ENCODE measurements around the gene TXNIP. TPM values are rescaled to one million over a fixed set of nuclear protein-coding genes. Genes with fewer than 3 reads are reported as not detected.
A peak's percentile ranks its signal among the peaks of the same experiment; 100 is the strongest.

The TXNIP gene
- total and polyA plus RNA-seq, 2 of the 4 experiments (the other 2 are of a cell fraction): 36.4 to 77.2 TPM

GRCh38 chr1:146032631-146033219, 36.3 kb upstream of the TXNIP start:
- H2AK5ac ChIP-seq (ENCODE audit: low read depth, low read length): no peak overlapping the region
- H4K91ac ChIP-seq (ENCODE audit: insufficient read depth, low read depth, low read length): no peak overlapping the region
- no peak overlapping the region for H2BK120ac ChIP-seq (ENCODE audit: low read depth, low read length)
- H3K79me1 ChIP-seq (ENCODE audit: low read depth in 1 of 2, low read length in 2 of 2): no peaks in the 10 kb centered on the region
- in situ Hi-C loops (cut with MboI; ENCODE audit: low sequenced_read_pairs) (no loop called here), dilution Hi-C loops (cut with HindIII; ENCODE audit: low sequenced_read_pairs, unreplicated experiment) (no loop called here), intact Hi-C loops (cut with micrococcal nuclease) (no loop called here)
- no peak overlapping the region for H3K4ac ChIP-seq (ENCODE audit: low read depth, low read length)
- H2AFZ ChIP-seq (replicated peaks; ENCODE audit: low read length, poor library complexity): no peak overlapping the region
- H3K27ac ChIP-seq (ENCODE audit: insufficient read depth, low read length): no peak overlapping the region
- peaks cover 3% of the 10 kb centered on the region; the same call in 1 of the 2 replicates for H3K9me1 ChIP-seq (ENCODE audit: insufficient read depth, low read length)
- no peak overlapping the region for H3K23ac ChIP-seq (ENCODE audit: low read depth, low read length)
- H4K8ac ChIP-seq (ENCODE audit: low read depth in 2 of 2, low read length in 2 of 2): peak overlapping the region in 1 of 2 experiments; percentile 53; a peak in 2 of 4 replicates
- no peak overlapping the region for H3K56ac ChIP-seq (ENCODE audit: extremely low read depth, insufficient read depth, low read length)
- H2BK15ac ChIP-seq (ENCODE audit: low read depth, low read length): no peak overlapping the region
- POLR2A ChIA-PET (ENCODE audit: unreplicated experiment): no interaction called here
- H2BK20ac ChIP-seq (ENCODE audit: low read depth, low read length): no peak overlapping the region
- H3K14ac ChIP-seq (replicated peaks; ENCODE audit: low read depth, low read length): no peak overlapping the region
- H3K4me3 ChIP-seq (ENCODE audit: insufficient read depth, low read depth, low read length): no peak overlapping the region
- BruUV-seq (replicated peaks): no TSS peak
- WGBS, 2 experiments (ENCODE audit: extremely low coverage in 2 of 2, insufficient read length in 1 of 2): 100% methylated on average over 2 of the region's 6 CpGs; no CpG with 5 or more reads in 1 of the 2 experiments
- no peak overlapping the region for H4K5ac ChIP-seq (ENCODE audit: low read depth, low read length)
- H3K9me3 ChIP-seq (ENCODE audit: control insufficient read depth, insufficient read depth, low read length): no peaks in the 10 kb centered on the region
- no peaks in the 10 kb centered on the region for H3K36me3 ChIP-seq (ENCODE audit: control insufficient read depth, insufficient read depth, low read length)
- ATAC-seq (ENCODE audit: low read depth) (no peak), DNase-seq (peak; percentile 47)
- H3K4me1 ChIP-seq (ENCODE audit: control insufficient read depth, insufficient read depth, low read length): no peaks in the 10 kb centered on the region
- no peak overlapping the region for H2BK5ac ChIP-seq (ENCODE audit: low read depth, low read length, poor library complexity, severe bottlenecking)
- no peak overlapping the region for H3K9ac ChIP-seq (ENCODE audit: low read depth, low read length)
- H4K20me1 ChIP-seq (ENCODE audit: insufficient read depth, low read length): peaks cover 6% of the 10 kb centered on the region; the same call in 1 of the 2 replicates
- CTCF ChIA-PET: interaction anchor here (0.8 to 1.6 kb wide), 7 partner anchors 11 to 188 kb away, joined by 3 to 10 read pairs (median 4); partner anchors contain the start of genes HJV and NUDT17
- H3K27me3 ChIP-seq (ENCODE audit: control insufficient read depth, insufficient read depth, low read length): no peaks in the 10 kb centered on the region
- no peak overlapping the region for H3K18ac ChIP-seq (ENCODE audit: low read depth, low read length)
- H2AK9ac ChIP-seq (replicated peaks; ENCODE audit: low read depth, low read length, poor library complexity): no peak overlapping the region
- TF ChIP-seq RAD21 (IDR thresholded peaks at IDR 0.05; ENCODE audit: low read length) (peak; percentile 36), MXI1 (IDR thresholded peaks at IDR 0.05; ENCODE audit: borderline replicate concordance, low read depth, low read length) (no peak), POLR2A (IDR thresholded peaks at IDR 0.05; ENCODE audit: low read depth, low read length) (no peak), SMC3 (IDR thresholded peaks at IDR 0.05; ENCODE audit: low read depth, low read length) (0 out of 2 replicates have a peak, but pooled peaks have one; percentile 6)
- TF ChIP-seq, protein P1, sequence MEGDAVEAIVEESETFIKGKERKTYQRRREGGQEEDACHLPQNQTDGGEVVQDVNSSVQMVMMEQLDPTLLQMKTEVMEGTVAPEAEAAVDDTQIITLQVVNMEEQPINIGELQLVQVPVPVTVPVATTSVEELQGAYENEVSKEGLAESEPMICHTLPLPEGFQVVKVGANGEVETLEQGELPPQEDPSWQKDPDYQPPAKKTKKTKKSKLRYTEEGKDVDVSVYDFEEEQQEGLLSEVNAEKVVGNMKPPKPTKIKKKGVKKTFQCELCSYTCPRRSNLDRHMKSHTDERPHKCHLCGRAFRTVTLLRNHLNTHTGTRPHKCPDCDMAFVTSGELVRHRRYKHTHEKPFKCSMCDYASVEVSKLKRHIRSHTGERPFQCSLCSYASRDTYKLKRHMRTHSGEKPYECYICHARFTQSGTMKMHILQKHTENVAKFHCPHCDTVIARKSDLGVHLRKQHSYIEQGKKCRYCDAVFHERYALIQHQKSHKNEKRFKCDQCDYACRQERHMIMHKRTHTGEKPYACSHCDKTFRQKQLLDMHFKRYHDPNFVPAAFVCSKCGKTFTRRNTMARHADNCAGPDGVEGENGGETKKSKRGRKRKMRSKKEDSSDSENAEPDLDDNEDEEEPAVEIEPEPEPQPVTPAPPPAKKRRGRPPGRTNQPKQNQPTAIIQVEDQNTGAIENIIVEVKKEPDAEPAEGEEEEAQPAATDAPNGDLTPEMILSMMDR (conservative IDR thresholded peaks at IDR 0.05; ENCODE audit: low read depth, low read length): peak; percentile 46
- H3K4me2 ChIP-seq (ENCODE audit: low read depth, low read length): no peak overlapping the region
